K562 (cell line): ENCODE results near the gene FCHSD1. TPM values are rescaled to one million over a fixed set of nuclear protein-coding genes. Genes with fewer than 3 reads are reported as not detected.

Experiments
- ATAC-seq: fragments of 200-7000 bp; cut with Tn5 transposase; 3 replicates; pipeline ENCODE4 v1.9.1; 2020; ENCODE audit warnings: moderate library complexity
- BruUV-seq: library from RNA; stranded (reverse); fragments of 400-500 nt; replicated peaks from 2 replicates; lab custom pipeline; 2021; lab: Mats Ljungman, UMichigan
- CTCF ChIA-PET: fragments of 300-600 bp; formaldehyde crosslinking; extraction: SDS; loops from one replicate; lab custom pipeline; 2021; ENCODE audit warnings: low intra/inter-chr PET ratio; lab: Yijun Ruan, JAX
- POLR2A ChIA-PET: fragments of 300-600, 350-650 bp; sonication (Branson Sonifier 250); formaldehyde crosslinking; extraction: SDS; loops from one replicate; lab custom pipeline; 2021; ENCODE audit warnings: antibody characterized with exemption, inconsistent platforms; lab: Yijun Ruan, JAX
- DNase-seq, 4 experiments: peaks; one replicate each; pipeline versions ENCODE4 v3.0.0 to v3.0.0-alpha.2; 2011 to 2018; ENCODE audit warnings: low spot score in 3 of 4, mixed read lengths in 3 of 4; ENCODE audit errors: extremely low read depth in 1 of 4
- FAIRE-seq: peaks from 2 replicates; lab custom pipeline; 2011; peaks lifted over from hg19 to GRCh38; lab: Jason Lieb, UNC
- H2AFZ ChIP-seq: 2 replicates; pipeline ENCODE4 v1.6.0; 2011; ENCODE audit warnings: low read depth, low read length, control low read depth, inconsistent platforms
- H3K27ac ChIP-seq: fragments of 200-600 bp; 3 replicates; pipeline ENCODE4 v1.8.0; 2011; ENCODE audit warnings: low read depth, mild to moderate bottlenecking, control low read depth, inconsistent platforms, low read length, moderate library complexity, mixed read lengths; ENCODE audit errors: extremely low read depth
- H3K27me3 ChIP-seq, 2 experiments: fragments of 300-600 bp in 1 of 2; 2 replicates in 1 of 2; 3 replicates in 1 of 2; pipeline versions ENCODE4 v1.6.0 to v1.8.0; 2011; ENCODE audit warnings: inconsistent platforms in 2 of 2, low read length in 2 of 2, mild to moderate bottlenecking in 1 of 2, mixed read lengths in 1 of 2, moderate library complexity in 1 of 2; ENCODE audit not compliant: control insufficient read depth in 2 of 2, insufficient read depth in 2 of 2
- H3K36me3 ChIP-seq: fragments of 300-600 bp; 3 replicates; pipeline ENCODE4 v1.8.0; 2011; ENCODE audit warnings: mild to moderate bottlenecking, low read length, inconsistent platforms; ENCODE audit not compliant: control insufficient read depth, insufficient read depth
- H3K4me1 ChIP-seq, 2 experiments: fragments of 200-600 bp in 1 of 2; replicated peaks in 1 of 2; 2 replicates in 1 of 2; 3 replicates in 1 of 2; pipeline versions ENCODE4 v1.5.1 to v1.8.0; 2011; ENCODE audit warnings: inconsistent platforms in 2 of 2, low read length in 2 of 2, mild to moderate bottlenecking in 1 of 2, mixed read lengths in 1 of 2, moderate library complexity in 1 of 2; ENCODE audit not compliant: control insufficient read depth in 2 of 2, insufficient read depth in 2 of 2
- H3K4me2 ChIP-seq: 2 replicates; pipeline ENCODE4 v1.6.1; 2011; ENCODE audit warnings: low read length, control low read depth, inconsistent platforms, mixed read lengths; ENCODE audit not compliant: insufficient read depth
- H3K4me3 ChIP-seq: fragments of 200-600 bp; sonication (generic), shearing (Covaris generic); 2 replicates; pipeline ENCODE4 v1.5.1; 2016; ENCODE audit warnings: control low read depth, inconsistent platforms
- H3K79me2 ChIP-seq: fragments of 200-600 bp; 3 replicates; pipeline ENCODE4 v1.8.0; 2011; ENCODE audit warnings: low read length, inconsistent platforms; ENCODE audit not compliant: control insufficient read depth, insufficient read depth
- H3K9ac ChIP-seq, 2 experiments: 2 replicates each; pipeline versions ENCODE4 v1.6.0 to v1.6.1; 2011; ENCODE audit warnings: low read depth in 2 of 2, low read length in 2 of 2, control low read depth in 1 of 2, inconsistent platforms in 1 of 2, mild to moderate bottlenecking in 1 of 2, mixed read lengths in 1 of 2; ENCODE audit not compliant: insufficient read depth in 1 of 2
- H3K9me1 ChIP-seq: one replicate; pipeline ENCODE4 v1.6.0; 2011; ENCODE audit warnings: inconsistent platforms, mild to moderate bottlenecking, low read length, moderate library complexity; ENCODE audit not compliant: control insufficient read depth, insufficient read depth
- H3K9me3 ChIP-seq: replicated peaks from 2 replicates; pipeline ENCODE4 v1.5.1; 2011; ENCODE audit warnings: low read depth, low read length, inconsistent platforms; ENCODE audit not compliant: control insufficient read depth, insufficient read depth
- H4K20me1 ChIP-seq: replicated peaks from 2 replicates; pipeline ENCODE4 v1.6.1; 2011; ENCODE audit warnings: low read length, inconsistent platforms, mixed read lengths; ENCODE audit not compliant: control insufficient read depth, insufficient read depth
- BHLHE40 ChIP-seq: IDR thresholded peaks from 2 replicates; pipeline ENCODE4 v1.6.1; 2011; ENCODE audit warnings: low read length, improper control_type of control experiment
- CTCFL ChIP-seq: IDR thresholded peaks from 2 replicates; pipeline ENCODE4 v1.6.1; 2011; ENCODE audit warnings: borderline replicate concordance, low read depth, mild to moderate bottlenecking, moderate library complexity, low read length; ENCODE audit not compliant: insufficient read depth, poor library complexity, severe bottlenecking
- EP400 ChIP-seq: fragments of 450-650 bp; IDR thresholded peaks from 2 replicates; pipeline ENCODE4 v1.6.1; 2017; ENCODE audit warnings: antibody characterized with exemption, mild to moderate bottlenecking, moderate library complexity
- FOXJ2 ChIP-seq: fragments of 200-800 bp; sonication (Bioruptor generic); IDR thresholded peaks from 2 replicates; pipeline ENCODE4 v1.6.1; 2016; ENCODE audit warnings: missing genetic modification characterization, missing compliant biosample characterization
- MITF ChIP-seq: IDR thresholded peaks from 2 replicates; pipeline ENCODE4 v1.6.1; 2014; ENCODE audit warnings: antibody characterized with exemption
- MNT ChIP-seq, 2 experiments: fragments of 450-650 bp; conservative IDR thresholded peaks; 2 replicates each; pipeline ENCODE4 v1.6.1; 2017; ENCODE audit warnings: mild to moderate bottlenecking in 2 of 2, moderate library complexity in 2 of 2
- NONO ChIP-seq, 2 experiments: fragments of 200-400 bp in 1 of 2; fragments of 450-650 bp in 1 of 2; formaldehyde crosslinking in 1 of 2; IDR thresholded peaks; 2 replicates each; pipeline ENCODE4 v1.6.1; 2017; ENCODE audit warnings: low read depth in 2 of 2, mild to moderate bottlenecking in 2 of 2, moderate library complexity in 2 of 2, low read length in 1 of 2
- NUFIP1 ChIP-seq: fragments of 450-650 bp; IDR thresholded peaks from 2 replicates; pipeline ENCODE4 v1.6.1; 2018; ENCODE audit not compliant: partially characterized antibody
- POLR3A ChIP-seq: IDR thresholded peaks from 2 replicates; pipeline ENCODE4 v1.6.1; 2011; ENCODE audit warnings: borderline replicate concordance, mild to moderate bottlenecking, moderate library complexity; ENCODE audit not compliant: insufficient read length, insufficient read depth; ENCODE audit errors: extremely low read depth
- SMAD3 ChIP-seq: fragments of 450-650 bp; formaldehyde crosslinking; conservative IDR thresholded peaks from 2 replicates; pipeline ENCODE4 v1.4.0; 2020; ENCODE audit warnings: mild to moderate bottlenecking
- SPI1 ChIP-seq: IDR thresholded peaks from 2 replicates; pipeline ENCODE4 v1.6.1; 2011; ENCODE audit warnings: low read depth, low read length, control low read depth, borderline replicate concordance
- STAT6 ChIP-seq: sonication (generic); formaldehyde crosslinking; IDR thresholded peaks from 2 replicates; pipeline ENCODE4 v1.8.1; 2023; ENCODE audit warnings: mild to moderate bottlenecking, missing genetic modification reagents
- TFAM ChIP-seq: fragments of 250-450 bp; sonication (Bioruptor Pico); conservative IDR thresholded peaks from 2 replicates; pipeline ENCODE4 v1.5.0; 2021; ENCODE audit warnings: mild to moderate bottlenecking, moderate library complexity
- ZFP30 ChIP-seq: fragments of 250-450 bp; sonication (Bioruptor Pico); IDR thresholded peaks from 2 replicates; pipeline ENCODE4 v1.8.0; 2022; ENCODE audit warnings: moderate library complexity, mild to moderate bottlenecking, inconsistent platforms, borderline replicate concordance
- WGBS: fragments of 100-300 bp; shearing (Covaris generic); methylation state at CpG from one replicate; pipeline ENCODE4 v1.1.6; 2016; ENCODE audit warnings: low coverage, mixed read lengths; ENCODE audit not compliant: insufficient coverage; ENCODE audit errors: missing lambda C conversion rate; 5-methylcytosine and 5-hydroxymethylcytosine counted together
- in situ Hi-C: fragments of 300-500 bp; cut with MboI; formaldehyde crosslinking; loops from 4 replicates; pipeline ENCODE4 v1.15.0; 2018; ENCODE audit warnings: inconsistent platforms, mixed read lengths
- intact Hi-C: fragments of 100-400 bp; cut with micrococcal nuclease; formaldehyde crosslinking; loops from 2 replicates; pipeline ENCODE4 v1.14.2; 2022
- polyA plus RNA-seq, 8 experiments: library from polyadenylated mRNA; depleted of rRNA in 4 of 8; stranded (reverse) in 5 of 8; unstranded in 3 of 8; fragments of >200 nt; fragmentation: Nextera tagmentation in 2 of 8; fragmentation: Illumina TruSeq in 1 of 8; extraction: Ambion mirVana in 2 of 8; extraction: Trizol in 1 of 8; gene quantifications; 2 replicates each; pipeline versions ENCODE4 v1.2.1 to v1.2.3, GENCODE V29; 2011 to 2014; ENCODE audit warnings: inconsistent platforms in 1 of 8, missing spikeins in 1 of 8
- total RNA-seq, 7 experiments: library from RNA; depleted of rRNA in 6 of 7; stranded (reverse); fragments of >200 nt in 6 of 7; fragmentation: Illumina TruSeq in 2 of 7; extraction: Trizol in 2 of 7; gene quantifications; 2 replicates each; pipeline versions ENCODE4 v1.2.1 to v1.2.3, GENCODE V29; 2011 to 2021; ENCODE audit warnings: low replicate concordance in 1 of 7

FCHSD1 gene
- total and polyA plus RNA-seq, 9 of the 15 experiments (the other 6 are each of a cell fraction or from before 2014, with no cell fraction given): 0.35 to 37.5 (median 13.6) TPM

- ATAC-seq: peak; percentile 79
- no peaks in the 10 kb centered on the region for H3K9me1 ChIP-seq
- H3K4me1 ChIP-seq: peaks cover 6 to 15% of the 10 kb centered on the region in 2 experiments; a peak in 4 of 5 replicates
- no peak overlapping the region for H3K27ac ChIP-seq
- no peak for FAIRE-seq
- H3K4me3 ChIP-seq: no peak overlapping the region
- no peak overlapping the region for H3K9ac ChIP-seq
- H3K9me3 ChIP-seq: no peaks in the 10 kb centered on the region
- no peaks in the 10 kb centered on the region for H4K20me1 ChIP-seq
- H3K27me3 ChIP-seq: no peaks in the 10 kb centered on the region
- peak in 3 of 4 experiments; percentile 39 to 65 (median 42) for DNase-seq
- peaks cover under 1% of the 10 kb centered on the region; the same call in 1 of the 3 replicates for H3K36me3 ChIP-seq
- peak overlapping the region; percentile 61 for H2AFZ ChIP-seq
- POLR2A ChIA-PET: interaction anchor here (0.6 to 3.3 kb wide), 7 partner anchors 10 to 1269 kb away, joined by 3 to 11 read pairs (median 3); partner anchors contain the start of genes PCDH1 and RNF14
- intact Hi-C loops: loop anchor here (10.0 kb wide), 2 partner anchors 295 to 475 kb away; partner anchors contain the start of gene RNF14
- no TSS peak for BruUV-seq
- CTCF ChIA-PET: interaction anchor here (0.7 kb wide), 1 partner anchor 157 kb away, joined by 5 read pairs; no protein-coding TSS in a partner anchor
- H3K79me2 ChIP-seq: no peaks in the 10 kb centered on the region
- 8% methylated on average over 4 of the region's 4 CpGs for WGBS
- in situ Hi-C loops: no loop called here
- H3K4me2 ChIP-seq: no peak overlapping the region
- TF ChIP-seq FOXJ2 (tag) (no peak), EP400 (peak; percentile 47; the same call in 1 of the 2 replicates), MITF (no peak), NUFIP1 (no peak), NONO (IDR thresholded peaks at IDR 0.05; ENCODE audit: low read depth in 2 of 2, low read length in 1 of 2) (no peak), SPI1 (0 out of 2 replicates have a peak, but pooled peaks have one; percentile 18), BHLHE40 (peak; percentile 69), STAT6 (CRISPR knock-in tag) (no peak), POLR3A (no peak), SMAD3 (CRISPR knock-in tag) (no peak), CTCFL (peak; percentile 81), TFAM (CRISPR knock-in tag) (no peak), ZFP30 (CRISPR knock-in tag) (no peak), MNT (conservative IDR thresholded peaks at IDR 0.05) (peak; percentile 61 to 74)
Observed at GRCh38 chr5:141669520-141669919, 18.3 kb upstream of the FCHSD1 start.
